Activated T-cell treated with anti-CD3 and anti-CD28 coated beads for 48 hours (primary cell): ENCODE measurements around the gene PNKP.

Source experiments
- DNase-seq: peaks from one replicate; pipeline ENCODE4 v3.0.0-alpha.2; 2020; ENCODE audit warnings: low read depth

The PNKP gene

GRCh38 chr19:49866933-49867782 lies at the start of gene PNKP:
Gene PNKP (minus strand): TSS chr19:49867576. CDS start chr19:49867204, 372 bp downstream.
- DNase-seq, result peak; percentile 94

- DNase-seq, result no peak
Measured at GRCh38 chr19:49915271-49915670, 47.9 kb upstream of the PNKP start.

GRCh38 chr19:49913720-49914119 lies 46.3 kb upstream of the PNKP start:
- no peak for DNase-seq

GRCh38 chr19:49912965-49913685 lies 45.7 kb upstream of the PNKP start:
- DNase-seq, result no peak

GRCh38 chr19:49911381-49912145 lies 44.2 kb upstream of the PNKP start:
- DNase-seq, result peak; percentile 25

- DNase-seq, result no peak
Measured at GRCh38 chr19:49910179-49910578, 42.8 kb upstream of the PNKP start.

GRCh38 chr19:49908480-49909420 lies 41.4 kb upstream of the PNKP start:
- DNase-seq, result no peak

GRCh38 chr19:49907745-49908446 lies 40.5 kb upstream of the PNKP start:
- DNase-seq, result no peak

GRCh38 chr19:49906879-49907564 lies 39.6 kb upstream of the PNKP start:
- DNase-seq, result no peak

- no peak for DNase-seq
Measured at GRCh38 chr19:49904136-49904535, 36.8 kb upstream of the PNKP start.

- DNase-seq, result peak; percentile 50
Measured at GRCh38 chr19:49896863-49897621, 29.7 kb upstream of the PNKP start, which contains the start of gene IL4I1. Gene IL4I1 (minus strand): TSS chr19:49896887. CDS start chr19:49896160, 727 bp downstream.

- peak; percentile 54 for DNase-seq
Measured at GRCh38 chr19:49895566-49896297, 28.4 kb upstream of the PNKP start.

GRCh38 chr19:49894879-49895565 lies 27.6 kb upstream of the PNKP start:
- DNase-seq, result peak; percentile 47

- DNase-seq, result no peak
Measured at GRCh38 chr19:49894011-49894664, 26.8 kb upstream of the PNKP start.

- no peak for DNase-seq
Measured at GRCh38 chr19:49892716-49893115, 25.3 kb upstream of the PNKP start.

- DNase-seq, result no peak
Measured at GRCh38 chr19:49891393-49891792, 24.0 kb upstream of the PNKP start.
